G401.6 (cell line): ENCODE results near the gene APOC1.
"Not testable (repeated sequence)": the region's sequence is repeated elsewhere in the genome, so short reads cannot be mapped to it uniquely, and the experiment has no call there.

Experiments
- FAIRE-seq: peaks from 2 replicates; lab custom pipeline; 2012; peaks lifted over from hg19 to GRCh38; lab: Jason Lieb, UNC

APOC1 gene

DNA sequence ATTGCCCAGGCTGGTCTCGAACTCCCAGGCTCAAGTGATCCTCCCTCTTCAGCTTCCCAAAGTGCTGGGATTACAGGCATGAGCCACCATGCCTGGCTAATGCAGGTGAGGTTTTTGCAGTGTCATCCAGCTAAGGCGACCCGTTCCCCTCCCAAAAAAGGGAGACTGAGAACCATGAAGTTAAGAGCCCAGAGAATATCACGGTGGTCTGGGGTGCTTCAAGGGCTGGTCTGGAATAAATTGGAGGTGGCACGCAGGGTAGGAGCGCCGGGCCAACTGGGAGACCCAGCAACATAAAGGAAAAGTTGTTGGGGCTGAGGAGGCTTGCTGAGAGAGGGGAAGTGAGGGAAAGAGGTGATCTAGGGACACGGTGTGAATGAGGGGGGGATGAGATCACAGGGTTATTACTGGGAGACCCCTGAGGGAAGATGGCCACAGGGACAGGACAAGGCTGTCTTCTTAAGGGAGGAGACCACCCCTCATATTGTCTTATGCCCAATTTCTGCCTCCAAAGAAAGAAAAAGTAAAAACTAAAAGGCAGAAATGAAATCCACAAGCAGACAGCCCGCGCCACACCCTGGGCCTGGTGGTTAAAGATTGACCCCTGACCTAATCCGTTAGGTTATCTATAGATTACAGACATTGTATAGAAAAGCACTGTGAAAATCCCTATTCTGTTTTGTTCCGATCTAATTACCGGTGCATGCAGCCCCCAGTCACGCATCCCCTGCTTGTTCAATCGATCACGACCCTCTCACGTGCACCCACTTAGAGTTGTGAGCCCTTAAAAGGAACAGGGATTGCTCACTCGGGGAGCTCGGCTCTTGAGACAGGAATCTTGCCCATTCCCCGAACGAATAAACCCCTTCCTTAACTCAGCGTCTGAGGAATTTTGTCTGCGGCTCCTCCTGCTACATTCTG, 636 bp upstream of the APOC1 start:
- not testable (repeated sequence) for FAIRE-seq

GRCh38 chr19:44924243-44924725, 9.9 kb downstream of the APOC1 start:
- FAIRE-seq: no peak

GRCh38 chr19:44925114-44925891, 10.9 kb downstream of the APOC1 start:
- no peak for FAIRE-seq

DNA sequence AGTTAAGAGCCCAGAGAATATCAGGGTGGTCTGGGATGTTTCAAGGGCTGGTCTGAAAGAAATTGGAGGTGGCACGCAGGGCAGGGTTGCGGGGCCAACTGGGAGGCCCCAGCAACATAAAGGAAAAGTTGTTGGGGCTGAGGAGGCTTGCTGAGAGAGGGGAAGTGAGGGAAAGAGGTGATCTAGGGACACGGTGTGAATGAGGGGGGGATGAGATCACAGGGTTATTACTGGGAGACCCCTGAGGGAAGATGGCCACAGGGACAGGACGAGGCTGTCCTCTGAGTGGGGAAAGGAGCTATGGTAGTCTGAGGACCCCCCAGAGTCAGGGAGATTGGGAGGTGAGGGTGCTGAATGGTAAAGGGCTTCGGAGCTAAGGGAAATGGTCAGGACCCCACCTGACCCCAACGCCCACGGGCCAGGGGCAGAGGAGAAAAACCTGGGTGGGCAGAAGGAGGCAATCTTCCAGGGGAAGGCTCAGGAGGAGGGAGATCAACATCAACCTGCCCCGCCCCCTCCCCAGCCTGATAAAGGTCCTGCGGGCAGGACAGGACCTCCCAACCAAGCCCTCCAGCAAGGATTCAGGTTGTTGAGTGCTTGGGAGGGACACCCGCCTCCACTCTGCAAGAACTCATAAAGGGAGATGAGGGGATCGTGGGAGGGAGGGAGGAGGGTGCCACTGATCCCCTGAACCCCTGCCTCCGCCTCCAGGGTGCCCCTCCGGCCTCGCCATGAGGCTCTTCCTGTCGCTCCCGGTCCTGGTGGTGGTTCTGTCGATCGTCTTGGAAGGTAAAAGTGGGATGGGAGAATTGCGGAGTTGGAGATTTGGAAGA, 12.1 kb downstream of the APOC1 start:
- FAIRE-seq: not testable (repeated sequence)

DNA sequence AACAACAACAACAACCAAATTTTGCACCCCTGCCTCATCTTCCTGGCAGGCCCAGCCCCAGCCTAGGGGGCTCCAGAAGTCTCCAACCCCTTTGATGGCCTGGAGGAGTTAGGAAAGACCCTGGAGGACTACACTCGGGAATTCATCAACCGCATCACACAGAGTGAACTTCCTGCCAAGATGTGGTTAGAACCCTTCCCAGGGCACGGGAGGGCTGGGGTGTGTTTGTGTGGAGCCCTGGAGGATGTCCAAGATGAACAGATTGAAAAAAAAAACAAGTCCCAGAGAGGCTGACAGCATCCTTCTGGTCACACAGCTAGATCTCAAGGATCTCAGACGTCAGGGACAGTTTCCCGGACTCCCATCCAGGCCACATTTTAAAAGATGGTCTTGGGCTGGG, 13.3 kb downstream of the APOC1 start:
- FAIRE-seq: no peak

GRCh38 chr19:44930088-44930487, 15.7 kb downstream of the APOC1 start:
- FAIRE-seq: no peak

- no peak for FAIRE-seq
Measured at GRCh38 chr19:44931541-44931940, 17.1 kb downstream of the APOC1 start.

DNA sequence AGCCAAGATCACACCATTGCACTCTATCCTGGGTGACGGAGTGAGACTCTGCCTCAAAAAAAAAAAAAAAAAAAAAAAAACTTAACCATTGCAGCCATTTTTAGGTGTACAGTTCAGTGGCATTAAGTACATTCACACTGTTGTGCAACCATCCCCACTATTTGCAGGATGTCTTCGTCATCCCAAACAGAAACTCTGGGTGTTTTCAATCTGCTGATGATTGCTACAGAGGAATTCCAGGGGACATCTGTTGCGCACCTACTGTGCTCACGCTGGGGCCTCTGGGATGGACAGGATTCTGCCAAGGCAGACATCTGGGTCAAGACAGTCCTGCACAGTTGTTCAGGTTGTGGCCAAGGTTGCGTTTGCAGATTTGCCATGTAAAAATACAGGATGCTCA, 25.3 kb downstream of the APOC1 start:
- FAIRE-seq: no peak

DNA sequence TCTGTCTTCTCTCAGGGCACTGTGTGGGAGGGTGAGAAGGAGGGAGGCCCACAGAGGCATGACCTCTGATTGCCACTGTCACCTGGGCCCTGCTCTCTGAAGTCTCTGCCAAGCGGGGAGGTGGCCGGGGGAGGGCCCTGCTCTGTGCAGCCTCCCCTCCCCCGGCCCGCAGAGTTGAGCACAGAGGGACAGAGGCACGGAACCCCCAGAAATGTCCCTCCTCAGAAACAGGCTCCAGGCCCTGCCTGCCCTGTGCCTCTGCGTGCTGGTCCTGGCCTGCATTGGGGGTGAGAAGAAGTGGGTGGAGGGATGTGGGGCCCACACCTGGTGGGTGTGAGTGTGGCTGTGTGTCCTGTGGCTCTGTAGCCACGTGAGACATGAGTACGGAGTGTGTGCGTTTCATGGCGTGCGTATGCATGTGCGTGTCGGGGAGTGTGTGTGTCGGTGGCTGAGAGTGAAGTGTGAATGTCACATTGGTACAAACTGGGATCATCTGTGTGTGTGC, 27.7 kb downstream of the APOC1 start, which contains the start of gene APOC4:
Gene APOC4, plus strand, starts transcription at position 171 of the 505 bp plus-strand sequence. Its CDS starts 41 bp downstream, at position 212.
- FAIRE-seq: no peak

- FAIRE-seq: no peak
Measured at GRCh38 chr19:44943801-44944249, 29.4 kb downstream of the APOC1 start.

DNA sequence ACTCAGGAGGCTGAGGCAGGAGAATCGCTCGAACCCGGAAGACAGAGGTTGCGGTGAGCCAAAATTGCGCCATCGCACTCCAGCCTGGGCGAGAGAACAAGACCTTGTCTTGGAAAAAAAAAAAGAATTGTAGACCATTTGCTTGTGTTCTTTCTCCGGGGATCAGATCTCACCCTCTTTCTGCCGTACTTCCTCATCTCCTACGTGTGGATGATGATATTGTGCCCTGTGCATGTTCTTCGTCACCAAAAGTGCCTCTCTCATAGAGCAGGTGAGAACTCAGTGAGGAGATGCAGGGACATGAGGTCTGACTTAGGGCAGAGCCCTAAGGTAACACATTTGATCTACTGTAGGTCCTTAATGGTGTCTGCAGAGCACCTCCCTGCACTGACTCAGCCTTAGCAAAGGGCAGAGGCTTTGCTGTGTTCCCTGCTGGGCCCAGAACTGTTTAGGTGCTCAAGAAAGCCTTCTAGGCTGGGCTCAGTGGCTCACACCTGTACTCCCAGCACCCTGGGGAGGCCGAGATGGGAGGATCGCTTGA, 32.7 kb downstream of the APOC1 start:
- no peak for FAIRE-seq

GRCh38 chr19:44948237-44948636, 33.8 kb downstream of the APOC1 start:
- no peak for FAIRE-seq

DNA sequence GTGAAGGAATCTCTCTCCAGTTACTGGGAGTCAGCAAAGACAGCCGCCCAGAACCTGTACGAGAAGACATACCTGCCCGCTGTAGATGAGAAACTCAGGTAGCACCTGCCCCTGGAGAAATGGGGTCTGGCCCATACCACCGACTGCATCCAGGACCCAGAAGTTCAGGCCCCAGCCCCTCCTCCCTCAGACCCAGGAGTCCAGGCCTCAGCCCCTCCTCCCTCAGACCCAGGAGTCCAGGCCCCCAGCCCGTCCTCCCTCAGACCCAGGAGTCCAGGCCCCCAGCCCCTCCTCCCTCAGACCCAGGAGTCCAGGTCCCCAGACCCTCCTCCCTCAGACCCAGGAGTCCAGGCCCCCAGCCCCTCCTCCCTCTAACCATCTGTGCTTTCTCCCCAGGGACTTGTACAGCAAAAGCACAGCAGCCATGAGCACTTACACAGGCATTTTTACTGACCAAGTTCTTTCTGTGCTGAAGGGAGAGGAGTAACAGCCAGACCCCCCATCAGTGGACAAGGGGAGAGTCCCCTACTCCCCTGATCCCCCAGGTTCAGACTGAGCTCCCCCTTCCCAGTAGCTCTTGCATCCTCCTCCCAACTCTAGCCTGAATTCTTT, 34.5 kb downstream of the APOC1 start:
- no peak for FAIRE-seq

DNA sequence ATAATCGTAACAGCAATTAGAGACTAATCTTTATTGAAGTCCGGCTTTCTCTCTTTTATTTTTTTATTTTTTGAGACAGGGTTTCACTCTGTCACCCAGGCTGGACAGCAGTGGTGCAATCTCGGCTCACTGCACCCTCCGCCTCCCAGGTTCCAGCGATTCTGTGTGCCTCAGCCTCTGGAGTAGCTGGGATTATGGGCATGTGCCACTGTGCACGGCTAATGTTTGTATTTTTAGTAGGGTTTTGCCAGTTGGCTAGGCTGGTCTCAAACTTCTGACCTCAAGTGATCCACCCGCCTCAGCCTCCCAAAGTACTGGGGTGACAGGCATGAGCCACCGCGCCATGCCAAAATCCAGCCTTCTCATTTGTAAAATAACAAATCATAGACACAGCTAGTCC, 35.1 kb downstream of the APOC1 start:
- no peak for FAIRE-seq

DNA sequence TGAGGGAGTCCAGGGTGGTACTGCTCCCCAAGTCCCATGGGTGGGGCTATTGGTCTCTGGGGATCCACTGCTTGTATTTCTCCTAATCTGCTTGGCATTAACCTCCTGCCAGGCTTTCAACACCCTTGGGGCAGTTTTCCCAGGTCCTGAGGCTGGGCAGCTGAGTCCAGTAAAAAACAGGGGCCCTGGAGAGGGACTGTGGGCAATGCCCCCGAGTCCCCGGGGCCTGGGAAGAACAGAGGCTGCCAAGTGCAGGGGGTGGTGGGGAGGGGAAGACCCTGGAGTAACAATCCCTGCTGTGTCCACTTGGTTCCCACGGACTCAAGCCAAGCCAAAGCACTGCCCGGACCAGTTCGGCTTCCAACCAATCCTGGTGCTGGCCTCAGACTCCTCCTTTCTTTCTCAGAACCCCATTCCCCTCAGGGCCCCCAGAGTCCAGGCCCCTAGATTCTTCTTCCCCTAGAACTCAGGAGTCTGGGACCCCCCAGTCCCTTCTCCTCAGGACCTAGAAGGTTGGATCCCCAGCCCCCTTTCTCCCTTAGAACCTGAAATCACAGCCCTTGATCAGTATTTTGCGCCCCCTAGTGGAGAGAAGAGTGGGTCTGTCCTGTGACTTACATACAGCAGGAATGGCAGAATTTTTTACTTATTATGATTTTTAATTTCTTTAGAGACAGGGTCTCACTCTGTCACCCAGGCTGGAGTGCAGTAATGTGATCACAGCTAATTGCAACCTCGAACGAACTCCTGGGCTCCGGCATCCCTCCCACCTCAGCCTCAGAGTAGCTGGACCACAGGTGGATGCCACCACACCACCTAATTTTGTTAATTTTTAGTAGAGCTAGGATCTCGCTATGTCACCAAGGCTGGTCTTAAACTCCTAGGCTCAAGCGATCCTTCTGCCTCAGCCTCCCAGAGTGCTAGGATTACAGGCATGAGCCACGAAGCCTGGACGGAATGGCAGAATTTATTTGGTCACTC, 37.1 kb downstream of the APOC1 start:
- no peak for FAIRE-seq

- no peak for FAIRE-seq
Measured at GRCh38 chr19:44954278-44954648, 39.9 kb downstream of the APOC1 start.

GRCh38 chr19:44954649-44955504, 40.5 kb downstream of the APOC1 start, which contains the start of gene CLPTM1:
Gene CLPTM1 (plus strand): TSS chr19:44955380. CDS start chr19:44955396, 16 bp downstream.
- peak; percentile 25 for FAIRE-seq

DNA sequence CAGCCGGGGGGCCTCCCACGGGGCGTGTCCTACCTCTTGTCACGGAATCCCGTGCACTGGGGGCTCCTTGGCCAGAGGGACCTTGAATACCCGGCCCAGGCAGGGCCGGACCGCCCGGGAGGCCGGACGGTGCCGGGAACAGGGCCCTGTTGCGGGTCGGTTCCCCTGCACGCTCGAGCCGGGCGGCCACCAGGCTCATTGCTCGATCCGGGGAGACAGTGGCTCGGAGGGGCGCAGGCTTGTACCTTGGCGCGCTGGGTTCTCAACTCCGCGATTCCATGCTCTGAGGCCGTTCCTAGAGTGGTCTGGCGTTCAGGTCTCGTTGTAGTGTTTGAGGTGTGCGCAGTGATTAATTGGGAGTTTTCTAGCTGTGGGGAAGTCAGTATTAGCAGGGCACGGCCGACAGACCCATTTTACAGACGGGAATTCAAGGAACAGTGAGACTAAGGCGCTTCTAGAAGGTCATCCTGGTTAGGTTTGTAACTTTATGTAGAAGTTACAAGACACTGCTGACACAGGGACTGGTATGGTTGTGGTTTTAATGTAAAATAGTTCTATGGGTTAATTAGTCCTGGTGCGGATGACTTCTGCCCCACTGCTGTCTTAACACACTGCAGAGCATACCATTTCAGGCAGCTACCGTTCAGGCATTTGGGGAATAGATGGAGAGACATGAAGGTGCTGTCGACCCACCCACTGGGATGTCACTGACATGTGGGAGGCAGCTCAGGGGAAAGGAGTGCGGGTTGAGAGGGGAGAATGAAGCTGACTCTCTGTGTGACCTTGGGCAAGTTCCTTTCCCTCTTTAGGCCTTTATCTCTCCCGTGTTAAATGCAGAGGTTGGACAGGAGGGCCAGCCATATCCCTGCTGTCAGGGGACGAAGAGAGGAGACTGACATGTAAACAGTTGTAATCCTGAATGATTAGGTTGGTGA, 41.4 kb downstream of the APOC1 start:
- FAIRE-seq: no peak
